Type B pancreatic cell (in vitro differentiated cells): Measurements from ENCODE around the gene ANKRD13B. TPM values are rescaled to one million over a fixed set of nuclear protein-coding genes. Genes with fewer than 3 reads are reported as not detected.

Experiments used
- total RNA-seq: library from RNA; stranded (reverse); gene quantifications from 2 replicates; pipeline ENCODE4 v1.2.1, GENCODE V29; 2021; ENCODE audit warnings: low replicate concordance

Gene ANKRD13B
- total RNA-seq, 1 donor from 2014 or later, result 50.5 TPM

Other genes starting within 250 kb of the ANKRD13B start
- 55.3 and 63.5 TPM in 2 replicates for gene TAOK1, start 202.8 kb upstream of the ANKRD13B start, total RNA-seq
- gene ABHD15, start 26.1 kb upstream of the ANKRD13B start, total RNA-seq, result 11.6 and 12.2 TPM in 2 replicates
- gene TP53I13, start 24.4 kb upstream of the ANKRD13B start, total RNA-seq, result 38.9 and 50.3 TPM in 2 replicates
- 44.0 and 66.7 TPM in 2 replicates for gene GIT1, start 3.5 kb upstream of the ANKRD13B start, total RNA-seq
- 2.0 and 6.8 TPM in 2 replicates for gene CORO6, start 29.8 kb downstream of the ANKRD13B start, total RNA-seq